ENCODE results near the gene ADGRD1.

DNA sequence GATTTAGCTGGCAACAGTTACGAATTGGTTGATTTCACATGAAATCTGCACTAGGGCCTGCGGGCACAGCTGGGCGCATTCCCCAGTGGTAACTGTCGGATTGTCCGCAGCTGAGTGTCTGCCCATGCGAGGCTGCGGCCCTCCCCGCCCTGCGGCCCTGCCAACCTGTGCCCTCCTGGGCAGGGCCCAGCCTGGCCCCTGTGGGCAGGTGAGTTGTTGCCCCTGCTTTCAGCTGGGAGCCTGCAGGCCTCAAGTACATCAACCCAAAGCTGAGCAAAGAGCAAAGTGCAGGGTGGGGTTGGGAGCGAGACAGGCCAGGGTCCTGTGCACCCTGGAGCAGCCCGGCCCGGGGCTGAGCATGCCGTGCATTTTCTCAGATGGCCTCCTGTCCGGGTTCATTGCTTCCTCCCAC lies 89.1 kb downstream of the ADGRD1 start:
- TF ChIP-seq, protein P1, sequence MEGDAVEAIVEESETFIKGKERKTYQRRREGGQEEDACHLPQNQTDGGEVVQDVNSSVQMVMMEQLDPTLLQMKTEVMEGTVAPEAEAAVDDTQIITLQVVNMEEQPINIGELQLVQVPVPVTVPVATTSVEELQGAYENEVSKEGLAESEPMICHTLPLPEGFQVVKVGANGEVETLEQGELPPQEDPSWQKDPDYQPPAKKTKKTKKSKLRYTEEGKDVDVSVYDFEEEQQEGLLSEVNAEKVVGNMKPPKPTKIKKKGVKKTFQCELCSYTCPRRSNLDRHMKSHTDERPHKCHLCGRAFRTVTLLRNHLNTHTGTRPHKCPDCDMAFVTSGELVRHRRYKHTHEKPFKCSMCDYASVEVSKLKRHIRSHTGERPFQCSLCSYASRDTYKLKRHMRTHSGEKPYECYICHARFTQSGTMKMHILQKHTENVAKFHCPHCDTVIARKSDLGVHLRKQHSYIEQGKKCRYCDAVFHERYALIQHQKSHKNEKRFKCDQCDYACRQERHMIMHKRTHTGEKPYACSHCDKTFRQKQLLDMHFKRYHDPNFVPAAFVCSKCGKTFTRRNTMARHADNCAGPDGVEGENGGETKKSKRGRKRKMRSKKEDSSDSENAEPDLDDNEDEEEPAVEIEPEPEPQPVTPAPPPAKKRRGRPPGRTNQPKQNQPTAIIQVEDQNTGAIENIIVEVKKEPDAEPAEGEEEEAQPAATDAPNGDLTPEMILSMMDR (IDR thresholded peaks at IDR 0.05; ENCODE audit: control extremely low read depth in 1 of 3, insufficient read depth in 1 of 3, low read depth in 1 of 3, low read length in 3 of 3), result no peak
- TF ChIP-seq, protein P2, sequence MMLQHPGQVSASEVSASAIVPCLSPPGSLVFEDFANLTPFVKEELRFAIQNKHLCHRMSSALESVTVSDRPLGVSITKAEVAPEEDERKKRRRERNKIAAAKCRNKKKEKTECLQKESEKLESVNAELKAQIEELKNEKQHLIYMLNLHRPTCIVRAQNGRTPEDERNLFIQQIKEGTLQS (IDR thresholded peaks at IDR 0.05; ENCODE audit: insufficient read depth, low read depth, low read length), result no peak
- TF ChIP-seq ZNF274 (IDR thresholded peaks at IDR 0.05; ENCODE audit: borderline replicate concordance, extremely low read depth, low read length) (no peak), CHD2 (IDR thresholded peaks at IDR 0.05; ENCODE audit: low read length) (no peak)
- TF ChIP-seq, protein P3, sequence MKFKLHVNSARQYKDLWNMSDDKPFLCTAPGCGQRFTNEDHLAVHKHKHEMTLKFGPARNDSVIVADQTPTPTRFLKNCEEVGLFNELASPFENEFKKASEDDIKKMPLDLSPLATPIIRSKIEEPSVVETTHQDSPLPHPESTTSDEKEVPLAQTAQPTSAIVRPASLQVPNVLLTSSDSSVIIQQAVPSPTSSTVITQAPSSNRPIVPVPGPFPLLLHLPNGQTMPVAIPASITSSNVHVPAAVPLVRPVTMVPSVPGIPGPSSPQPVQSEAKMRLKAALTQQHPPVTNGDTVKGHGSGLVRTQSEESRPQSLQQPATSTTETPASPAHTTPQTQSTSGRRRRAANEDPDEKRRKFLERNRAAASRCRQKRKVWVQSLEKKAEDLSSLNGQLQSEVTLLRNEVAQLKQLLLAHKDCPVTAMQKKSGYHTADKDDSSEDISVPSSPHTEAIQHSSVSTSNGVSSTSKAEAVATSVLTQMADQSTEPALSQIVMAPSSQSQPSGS (IDR thresholded peaks at IDR 0.05; ENCODE audit: low read length), result no peak

Data from H1 (cell line).